ENCODE data around the gene TNPO3.

TNPO3 gene

GRCh38 chr7:129054438-129055293 is at the start of gene TNPO3:
TNPO3 (minus strand) TSS chr7:129055111; CDS start chr7:129054770, 341 bp downstream.
- DNase-seq (ENCODE audit: low spot score), result peak; percentile 99

DNA sequence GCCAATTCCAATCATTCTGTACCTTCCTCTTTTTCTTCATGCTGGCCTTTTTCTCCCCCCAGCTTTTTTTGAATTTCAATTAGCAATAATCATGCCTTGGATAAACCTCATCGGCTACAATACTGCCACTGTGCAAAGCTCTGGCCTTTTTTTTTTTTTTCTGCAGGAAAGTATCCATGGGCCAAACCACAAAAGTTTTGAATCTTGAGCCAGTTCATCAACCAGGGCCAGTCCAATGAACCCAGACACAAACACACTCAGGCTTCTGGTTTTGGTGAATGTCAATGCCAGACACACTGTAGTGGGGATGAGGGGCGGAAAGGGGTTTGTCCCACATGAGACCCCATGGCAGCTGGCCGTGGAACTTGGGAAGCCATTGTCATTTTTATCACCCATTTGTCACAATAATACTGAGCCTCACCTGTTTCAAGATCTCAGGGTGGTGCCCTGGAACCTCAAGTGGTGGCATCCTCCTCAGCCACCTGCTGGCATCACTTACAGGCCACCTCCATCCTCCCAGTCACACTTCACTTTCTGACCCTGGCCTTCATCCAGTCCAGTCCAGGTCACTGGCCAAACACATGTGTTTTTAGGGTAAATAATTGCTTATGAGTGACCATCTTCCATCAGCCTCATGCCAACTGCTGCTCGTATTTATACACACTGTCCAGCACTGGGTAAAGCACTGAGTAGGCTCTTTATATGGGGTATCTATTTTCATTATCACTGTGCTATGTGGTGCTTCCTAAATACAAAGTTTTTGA is 48.8 kb upstream of the TNPO3 start:
- DNase-seq (ENCODE audit: low spot score), result peak; percentile 53

DNA sequence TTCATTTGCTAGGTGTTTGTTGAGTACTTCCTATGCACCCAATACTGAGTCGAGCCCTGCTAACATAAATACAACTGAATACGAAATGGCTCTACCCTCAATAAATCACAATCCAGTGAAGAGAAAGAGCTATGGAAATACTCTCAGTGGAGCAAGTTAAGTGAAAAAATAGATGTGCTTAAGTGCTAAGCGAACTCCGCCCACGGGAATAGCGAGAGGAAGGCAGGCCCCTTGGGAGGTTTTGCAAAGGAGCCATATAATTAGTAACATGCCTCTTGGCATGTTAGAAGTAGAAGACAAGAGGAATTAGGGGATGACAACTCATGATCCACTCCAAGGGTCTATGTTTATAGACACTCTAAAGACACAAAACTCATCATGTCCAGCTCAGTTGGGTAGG is 46.8 kb upstream of the TNPO3 start:
- DNase-seq (ENCODE audit: low spot score), result peak; percentile 42

DNA sequence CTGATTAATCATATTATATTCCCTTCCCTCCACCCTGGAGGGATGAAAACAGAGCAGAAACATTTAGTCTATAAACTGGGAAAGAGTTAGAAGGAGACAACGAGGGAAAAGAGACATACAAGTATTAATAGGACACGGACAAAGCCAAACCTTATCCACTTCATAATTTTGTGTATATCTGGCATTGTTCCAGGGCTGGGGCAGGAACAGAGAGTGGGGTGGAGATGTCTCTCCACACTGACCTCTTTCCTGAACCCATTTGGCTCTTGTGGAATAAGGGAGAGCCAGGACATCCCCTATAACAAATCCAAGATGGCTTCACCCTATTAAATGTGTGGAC is 45.9 kb upstream of the TNPO3 start:
- DNase-seq (ENCODE audit: low spot score), result no peak

- no peak for DNase-seq (ENCODE audit: low spot score)
These were observed 43.6 kb upstream of the TNPO3 start for GRCh38 chr7:129098409-129099084.

GRCh38 chr7:129095258-129095657 is 40.3 kb upstream of the TNPO3 start:
- no peak for DNase-seq (ENCODE audit: low spot score)

DNA sequence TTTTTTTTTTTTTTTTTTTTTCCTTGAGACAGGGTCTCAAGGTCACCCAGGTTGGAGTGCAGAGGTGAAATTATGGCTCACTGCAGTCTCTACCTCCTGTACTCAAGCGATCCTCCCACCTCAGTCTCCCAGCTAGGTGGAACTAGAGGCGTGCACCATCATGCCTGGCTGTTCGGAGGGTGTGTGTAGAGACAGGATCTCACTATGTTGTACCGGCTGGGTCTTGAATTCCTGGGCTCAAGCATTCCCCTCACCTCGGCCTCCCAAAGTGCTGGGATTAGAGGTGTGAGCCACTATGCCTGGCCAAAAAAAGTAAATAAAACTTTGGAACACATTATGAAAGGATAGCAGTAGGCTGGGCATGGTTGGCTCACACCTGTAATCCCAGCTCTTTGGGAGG is 39.6 kb upstream of the TNPO3 start:
- DNase-seq (ENCODE audit: low spot score), result no peak

DNA sequence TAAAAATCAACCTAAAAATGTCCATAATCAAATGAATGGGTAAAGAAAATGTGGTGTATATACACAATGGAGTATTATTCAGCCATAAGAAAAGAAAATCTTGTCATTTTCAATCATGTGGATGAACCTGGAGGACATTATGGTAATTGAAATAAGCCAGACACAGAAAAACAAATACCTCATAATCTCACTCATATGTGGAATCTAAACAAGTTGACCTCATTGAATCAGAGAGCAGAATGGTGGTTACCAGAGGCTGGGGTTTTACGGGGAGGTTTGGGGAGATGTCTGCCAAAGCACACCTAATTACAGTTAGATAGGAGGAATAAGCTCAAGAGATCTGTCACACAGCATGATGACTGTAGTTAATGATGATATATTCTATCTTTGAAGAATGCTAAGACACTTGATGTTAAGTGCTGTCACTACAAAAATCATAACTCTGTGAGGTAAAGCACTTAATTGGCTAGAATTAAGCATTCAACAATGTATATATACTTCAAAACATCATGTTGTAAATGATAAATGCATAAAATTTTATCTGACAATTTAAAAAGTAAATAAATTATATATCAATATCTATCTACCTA is 39.1 kb upstream of the TNPO3 start:
- DNase-seq (ENCODE audit: low spot score), result no peak

GRCh38 chr7:129091484-129092002 is 36.6 kb upstream of the TNPO3 start:
- DNase-seq (ENCODE audit: low spot score), result peak; percentile 88

GRCh38 chr7:129090300-129090907 is 35.5 kb upstream of the TNPO3 start:
- DNase-seq (ENCODE audit: low spot score), result no peak

DNA sequence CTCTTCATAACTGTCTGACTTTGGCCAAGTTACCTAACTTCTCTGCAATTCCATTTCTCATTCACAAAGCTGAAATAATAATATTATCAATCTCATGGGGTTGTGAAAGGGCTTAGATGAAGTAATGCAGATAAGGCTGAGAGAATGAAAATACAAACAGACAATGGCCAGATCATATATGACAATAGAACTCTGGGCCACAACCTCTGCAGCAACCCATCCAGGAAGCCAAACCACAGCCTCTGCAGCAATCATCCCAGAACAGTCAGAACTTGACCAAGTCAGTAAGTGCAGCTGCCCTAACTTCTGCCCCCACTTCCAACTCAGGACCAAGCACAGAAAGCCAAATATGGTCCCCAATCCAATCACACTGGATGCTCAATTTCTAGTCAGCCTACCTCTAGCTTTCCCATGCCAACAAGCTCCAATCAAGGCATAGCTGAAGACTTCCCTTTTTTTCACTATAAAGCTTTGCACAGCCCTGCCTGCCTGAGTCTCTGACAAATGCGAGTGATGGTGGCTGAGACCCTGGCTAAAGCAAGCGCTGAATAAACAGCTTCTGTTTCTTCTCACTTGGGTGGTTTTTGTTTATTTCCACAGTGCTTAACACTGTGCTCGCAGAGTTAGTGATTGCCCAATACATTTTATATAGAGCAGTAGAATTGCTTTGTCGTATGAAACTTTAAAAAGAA is 34.8 kb upstream of the TNPO3 start:
- no peak for DNase-seq (ENCODE audit: low spot score)

DNA sequence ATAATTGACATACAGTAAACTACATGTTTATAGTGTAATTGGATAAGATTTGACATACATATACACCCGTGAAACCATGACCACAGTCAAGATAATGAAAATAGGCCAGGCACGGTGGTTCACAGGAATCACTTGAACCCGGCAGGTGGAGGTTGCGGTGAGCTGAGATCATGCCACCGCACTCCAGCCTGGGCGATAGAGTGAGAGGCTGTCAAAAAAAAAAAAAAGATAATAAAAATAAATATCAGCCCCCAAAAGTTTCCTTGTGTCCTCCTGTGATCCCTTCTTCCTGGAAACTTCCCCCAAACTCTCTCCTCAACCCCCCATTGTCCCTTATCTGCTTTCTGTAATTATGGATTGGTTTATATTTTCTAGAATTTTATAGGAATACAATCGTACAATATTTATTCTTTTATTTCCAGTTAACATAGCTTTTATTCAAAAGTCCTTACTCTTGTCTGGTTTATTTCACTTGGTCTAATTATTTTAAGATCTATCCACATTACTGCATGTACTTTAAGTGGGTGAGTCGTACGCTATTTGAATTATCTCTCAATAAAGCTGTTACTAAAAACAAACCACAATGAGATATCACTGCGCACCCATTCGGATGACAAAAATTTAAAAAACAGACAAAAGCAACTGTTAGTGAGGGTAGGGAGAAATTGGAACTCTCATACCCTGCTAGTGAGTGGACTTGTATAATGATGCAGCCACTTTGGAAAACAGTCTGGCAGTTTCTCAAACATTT is 30.1 kb upstream of the TNPO3 start:
- DNase-seq (ENCODE audit: low spot score), result no peak

DNA sequence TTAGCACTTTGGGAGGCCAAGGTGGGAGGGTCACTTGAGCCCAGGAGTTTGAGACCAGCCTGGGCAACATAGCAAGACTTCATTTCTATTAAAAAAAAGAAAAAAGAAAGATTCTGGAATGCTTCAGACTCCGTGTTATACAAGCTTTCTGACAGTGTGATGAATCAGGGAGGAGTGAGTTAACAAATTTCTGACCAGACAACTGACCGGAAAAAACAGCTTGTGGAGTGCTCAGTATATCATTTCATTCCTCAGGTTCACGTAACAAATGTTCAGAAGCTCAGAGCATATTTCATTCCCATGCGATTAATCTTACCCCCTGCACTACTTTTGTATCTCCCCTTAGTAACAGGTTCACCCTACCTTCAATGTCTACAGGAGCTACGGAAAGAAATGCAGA is 28.6 kb upstream of the TNPO3 start:
- DNase-seq (ENCODE audit: low spot score), result no peak

- DNase-seq (ENCODE audit: low spot score), result no peak
These were observed 23.5 kb upstream of the TNPO3 start for GRCh38 chr7:129078455-129078854.

GRCh38 chr7:129076886-129077285 is 22.0 kb upstream of the TNPO3 start:
- DNase-seq (ENCODE audit: low spot score), result no peak

- no peak for DNase-seq (ENCODE audit: low spot score)
These were observed 20.1 kb upstream of the TNPO3 start for GRCh38 chr7:129074994-129075393.

GRCh38 chr7:129074361-129074871 is 19.5 kb upstream of the TNPO3 start:
- DNase-seq (ENCODE audit: low spot score), result no peak

DNA sequence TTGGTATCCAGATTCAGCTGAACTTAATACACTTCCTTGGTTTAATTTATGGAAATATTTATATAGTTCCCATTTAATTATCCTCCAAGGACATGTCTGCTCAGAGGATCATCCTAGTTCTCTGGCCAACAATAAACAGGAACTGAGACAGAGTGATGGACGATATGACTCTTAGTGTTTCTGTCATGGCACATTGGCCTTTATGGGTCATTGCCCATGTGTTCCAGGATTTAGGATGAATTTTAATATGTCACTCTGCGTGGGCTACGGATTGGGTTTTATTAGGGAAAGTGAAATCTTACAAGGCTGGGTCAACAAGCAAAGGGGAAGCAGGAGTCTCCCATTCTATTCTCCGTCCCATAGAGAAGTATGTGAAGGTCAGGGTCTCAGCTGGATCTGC is 18.8 kb upstream of the TNPO3 start:
- no peak for DNase-seq (ENCODE audit: low spot score)

DNA sequence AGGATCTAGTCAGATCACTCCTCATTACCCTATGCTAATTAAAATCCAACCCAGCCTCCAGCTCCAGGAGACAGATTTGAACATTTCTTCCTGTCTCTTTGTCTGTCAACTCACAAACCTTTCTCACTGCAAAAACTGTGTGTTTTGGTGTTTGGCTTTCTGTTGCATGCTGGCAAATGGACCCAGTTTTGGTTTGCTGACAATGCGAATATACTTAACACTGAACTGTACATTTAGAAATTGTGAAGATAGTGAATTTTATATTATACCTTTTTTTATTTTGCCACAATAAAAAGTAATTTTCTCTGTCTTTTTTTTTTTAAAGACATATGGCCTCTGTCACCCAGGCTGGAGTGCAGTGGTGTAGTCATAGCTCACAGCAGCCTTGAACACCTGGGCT is 18.3 kb upstream of the TNPO3 start:
- no peak for DNase-seq (ENCODE audit: low spot score)

GRCh38 chr7:129072479-129073011 is 17.6 kb upstream of the TNPO3 start:
- no peak for DNase-seq (ENCODE audit: low spot score)

Data from COLO829 (cell line).